Osteoblast (primary cell): ENCODE measurements around the gene KCNJ18. TPM values are rescaled to one million over a fixed set of nuclear protein-coding genes. Genes with fewer than 3 reads are reported as not detected.
"Not testable (repeated sequence)": the region's sequence is repeated elsewhere in the genome, so short reads cannot be mapped to it uniquely, and the experiment has no call there.

Experiments
- DNase-seq: peaks from one replicate; pipeline ENCODE4 v3.0.0; 2011; ENCODE audit warnings: low spot score, mixed read lengths; ENCODE audit not compliant: insufficient read length; ENCODE audit errors: missing footprints
- H2AFZ ChIP-seq: 2 replicates; pipeline ENCODE4 v1.6.0; 2011; ENCODE audit warnings: mild to moderate bottlenecking, low read length
- H3K27ac ChIP-seq: 2 replicates; pipeline ENCODE4 v1.5.1; 2011; ENCODE audit warnings: mild to moderate bottlenecking, low read depth, low read length, moderate library complexity
- H3K27me3 ChIP-seq: 2 replicates; pipeline ENCODE4 v1.6.0; 2012; ENCODE audit warnings: mild to moderate bottlenecking, control low read depth, inconsistent platforms, low read length, moderate library complexity; ENCODE audit not compliant: insufficient read depth
- H3K36me3 ChIP-seq: 2 replicates; pipeline ENCODE4 v1.5.1; 2011; ENCODE audit warnings: mild to moderate bottlenecking, low read length, control low read depth, moderate library complexity; ENCODE audit not compliant: insufficient read depth
- H3K4me1 ChIP-seq: 2 replicates; pipeline ENCODE4 v1.5.1; 2011; ENCODE audit warnings: mild to moderate bottlenecking, low read length, control low read depth, moderate library complexity; ENCODE audit not compliant: insufficient read depth
- H3K4me2 ChIP-seq: 2 replicates; pipeline ENCODE4 v1.6.0; 2011; ENCODE audit warnings: mild to moderate bottlenecking, low read length; ENCODE audit not compliant: insufficient read depth
- H3K4me3 ChIP-seq: fragments of 200-600 bp; sonication (generic); 3 replicates; pipeline ENCODE4 v1.5.1; 2012; ENCODE audit warnings: mild to moderate bottlenecking, low read length, inconsistent platforms; ENCODE audit not compliant: insufficient read depth
- H3K79me2 ChIP-seq: 2 replicates; pipeline ENCODE4 v1.6.0; 2012; ENCODE audit warnings: mild to moderate bottlenecking, low read length, control low read depth, inconsistent platforms; ENCODE audit not compliant: insufficient read depth
- H3K9me3 ChIP-seq: 2 replicates; pipeline ENCODE4 v1.5.1; 2011; ENCODE audit warnings: low read depth, low read length, control low read depth
- H4K20me1 ChIP-seq: 2 replicates; pipeline ENCODE4 v1.6.0; 2012; ENCODE audit warnings: mild to moderate bottlenecking, low read length, control low read depth; ENCODE audit not compliant: insufficient read depth
- total RNA-seq: library from RNA; depleted of rRNA; stranded (reverse); fragments of >200 nt; gene quantifications from 2 replicates; pipeline ENCODE4 v1.2.3, GENCODE V29; 2012

KCNJ18 gene
- total RNA-seq, 1 donor = not detected

GRCh38 chr17:21737015-21737580, 44.8 kb downstream of the KCNJ18 start:
- H3K4me3 ChIP-seq, H4K20me1 ChIP-seq, H3K4me2 ChIP-seq, H3K27ac ChIP-seq, H3K9me3 ChIP-seq, H3K79me2 ChIP-seq, H3K27me3 ChIP-seq, DNase-seq, H3K4me1 ChIP-seq, H3K36me3 ChIP-seq, H2AFZ ChIP-seq: not testable (repeated sequence)

DNA sequence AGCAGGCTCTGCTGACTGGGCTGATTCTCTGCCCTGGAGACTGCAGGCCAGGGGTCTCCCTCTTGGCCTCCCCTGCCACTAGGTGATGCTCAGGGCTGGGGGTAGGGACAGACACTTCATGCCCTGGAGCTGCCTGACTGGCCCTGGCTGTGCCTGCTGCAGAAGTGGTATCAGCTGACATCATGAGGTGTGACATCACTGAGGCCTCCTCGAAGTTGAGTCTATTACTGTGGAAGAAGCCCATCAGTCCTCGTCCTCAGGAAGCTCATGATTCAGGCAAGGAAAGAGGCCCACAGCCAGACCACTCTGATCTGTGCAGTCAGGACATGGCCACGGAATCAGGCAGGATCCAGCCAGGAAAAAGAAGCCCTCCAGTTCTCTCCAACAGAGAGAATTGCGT, 45.9 kb downstream of the KCNJ18 start:
- not testable (repeated sequence) for H3K27ac ChIP-seq, H3K9me3 ChIP-seq, H3K36me3 ChIP-seq, H3K4me1 ChIP-seq, H3K4me3 ChIP-seq, H3K79me2 ChIP-seq, H2AFZ ChIP-seq, H3K27me3 ChIP-seq, H3K4me2 ChIP-seq, DNase-seq, H4K20me1 ChIP-seq

- H4K20me1 ChIP-seq, H3K27me3 ChIP-seq, H3K79me2 ChIP-seq, H3K36me3 ChIP-seq, H3K4me3 ChIP-seq, H3K4me1 ChIP-seq, DNase-seq, H3K4me2 ChIP-seq, H3K27ac ChIP-seq, H2AFZ ChIP-seq, H3K9me3 ChIP-seq: not testable (repeated sequence)
Observed at GRCh38 chr17:21738877-21739474, 46.7 kb downstream of the KCNJ18 start.

DNA sequence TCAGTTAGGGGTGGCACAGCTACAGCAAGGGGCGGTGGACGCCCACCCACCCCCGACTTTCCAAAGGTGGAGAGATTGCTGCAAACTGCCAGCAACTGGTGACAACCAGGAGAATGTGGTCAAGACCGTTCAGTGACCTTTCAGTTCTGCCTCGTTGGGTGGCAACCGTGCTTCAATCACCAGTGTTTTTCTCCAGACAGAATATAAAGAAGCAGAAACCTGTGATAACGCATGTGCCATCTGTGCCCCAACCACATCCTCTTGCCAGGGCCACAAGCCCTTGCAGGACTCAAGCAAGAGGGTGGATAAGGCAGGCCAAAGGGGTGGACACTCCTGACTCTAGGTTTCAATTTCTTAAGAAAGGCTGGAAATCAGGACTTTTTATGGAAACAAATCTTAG, 47.2 kb downstream of the KCNJ18 start:
- H4K20me1 ChIP-seq, H3K27ac ChIP-seq, H3K79me2 ChIP-seq, H2AFZ ChIP-seq, H3K36me3 ChIP-seq, H3K27me3 ChIP-seq, H3K4me3 ChIP-seq, H3K4me2 ChIP-seq, H3K9me3 ChIP-seq, H3K4me1 ChIP-seq, DNase-seq: not testable (repeated sequence)

- not testable (repeated sequence) for H3K4me1 ChIP-seq, H3K27me3 ChIP-seq, H3K36me3 ChIP-seq, H2AFZ ChIP-seq, H3K27ac ChIP-seq, H4K20me1 ChIP-seq, H3K9me3 ChIP-seq, H3K4me3 ChIP-seq, DNase-seq, H3K79me2 ChIP-seq, H3K4me2 ChIP-seq
Observed at GRCh38 chr17:21740836-21741235, 48.5 kb downstream of the KCNJ18 start.

DNA sequence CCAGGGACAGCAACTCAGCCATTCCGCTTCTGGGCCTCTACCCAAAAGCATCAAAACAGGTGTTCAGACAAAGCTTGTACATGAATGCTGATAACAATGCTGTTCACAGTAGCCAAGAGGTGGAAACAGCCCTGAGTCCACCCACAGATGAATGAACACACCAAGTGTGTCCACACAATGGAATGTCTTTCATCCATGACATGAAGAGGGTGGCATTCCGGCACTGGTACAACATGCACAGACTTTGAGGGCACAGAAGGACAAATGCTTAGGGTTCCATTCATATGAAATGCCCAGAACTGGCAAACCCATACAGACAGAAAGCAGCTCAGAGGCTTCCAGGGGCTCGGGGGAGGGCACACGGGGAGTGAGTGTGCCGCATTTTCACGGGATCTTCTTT, 49.2 kb downstream of the KCNJ18 start:
- H3K79me2 ChIP-seq, H4K20me1 ChIP-seq, H3K9me3 ChIP-seq, H3K4me3 ChIP-seq, H3K4me1 ChIP-seq, DNase-seq, H3K4me2 ChIP-seq, H3K27me3 ChIP-seq, H3K27ac ChIP-seq, H2AFZ ChIP-seq, H3K36me3 ChIP-seq: not testable (repeated sequence)
